ENCODE measurements around the gene OTOL1. TPM values are rescaled to one million over a fixed set of nuclear protein-coding genes. Genes with fewer than 3 reads are reported as not detected.

OTOL1 gene
- total RNA-seq, 1 experiment from 2014 or later = not detected

GRCh38 chr3:161449785-161450184 is 46.8 kb upstream of the OTOL1 start (continued):
- TF ChIP-seq ZBTB21 (CRISPR knock-in tag; IDR thresholded peaks at IDR 0.05; ENCODE audit: borderline replicate concordance) (no peak), TCF7 (CRISPR knock-in tag; IDR thresholded peaks at IDR 0.05; ENCODE audit: low read depth) (no peak), ZMAT4 (CRISPR knock-in tag; IDR thresholded peaks at IDR 0.05) (no peak), MYBL2 (CRISPR knock-in tag; IDR thresholded peaks at IDR 0.05) (no peak)

- Mint-ChIP-seq H3K4me1 (peaks cover 2% of the 10 kb centered on the region; the same call in 1 of the 2 replicates), H3K27me3 (ENCODE audit: low read depth) (no peaks in the 10 kb centered on the region), H3K36me3 (no peaks in the 10 kb centered on the region), H3K9me3 (no peaks in the 10 kb centered on the region), H3K27ac (no peak overlapping the region), H3K4me3 (no peak overlapping the region)
- TF ChIP-seq TEAD4 (CRISPR knock-in tag; IDR thresholded peaks at IDR 0.05) = no peak
- TF ChIP-seq FOXJ3 (CRISPR knock-in tag; IDR thresholded peaks at IDR 0.05; ENCODE audit: borderline replicate concordance) = no peak
- TF ChIP-seq ZNF263 (CRISPR knock-in tag; IDR thresholded peaks at IDR 0.05; ENCODE audit: low read depth) = no peak
- TF ChIP-seq EMX1 (CRISPR knock-in tag; IDR thresholded peaks at IDR 0.05) = no peak
- TF ChIP-seq ATF1 (CRISPR knock-in tag; IDR thresholded peaks at IDR 0.05) = no peak
- no peak for TF ChIP-seq HMGXB4 (CRISPR knock-in tag; IDR thresholded peaks at IDR 0.05)
- TF ChIP-seq ZNF396 (CRISPR knock-in tag; IDR thresholded peaks at IDR 0.05; ENCODE audit: borderline replicate concordance) = no peak
- TF ChIP-seq TEAD1 (CRISPR knock-in tag; IDR thresholded peaks at IDR 0.05) = no peak
- no peak for TF ChIP-seq HMGA2 (CRISPR knock-in tag; IDR thresholded peaks at IDR 0.05)
- TF ChIP-seq AR (CRISPR knock-in tag; IDR thresholded peaks at IDR 0.05) = no peak
- TF ChIP-seq ERG (CRISPR knock-in tag; IDR thresholded peaks at IDR 0.05) = no peak
- no peak for TF ChIP-seq STAT6 (CRISPR knock-in tag; conservative IDR thresholded peaks at IDR 0.05; ENCODE audit: low read depth)
- POLR2A ChIA-PET = interaction anchor here (0.7 kb wide), 1 partner anchor 249 kb away, joined by 5 read pairs; no protein-coding TSS in a partner anchor
- CTCF ChIA-PET = no interaction called here
- DNase-seq (ENCODE audit: low spot score) (no peak), ATAC-seq (no peak)
Observed at GRCh38 chr3:161452179-161452578, 44.4 kb upstream of the OTOL1 start.

Data from WTC11 (cell line).